ENCODE data around the gene DRC7.

DRC7 gene

GRCh38 chr16:57721356-57722209, 27.0 kb downstream of the DRC7 start:
- DNase-seq (ENCODE audit: extremely low spot score), result no peak
- ChIA-PET CTCF (no interaction called here), POLR2A (interaction anchor here (0.7 kb wide), 1 partner anchor 13 kb away, joined by 3 read pairs; no protein-coding TSS in a partner anchor)
- TF ChIP-seq HDGF (IDR thresholded peaks at IDR 0.05; ENCODE audit: borderline replicate concordance), result no peak
- TF ChIP-seq ELF4 (IDR thresholded peaks at IDR 0.05), result no peak

DNA sequence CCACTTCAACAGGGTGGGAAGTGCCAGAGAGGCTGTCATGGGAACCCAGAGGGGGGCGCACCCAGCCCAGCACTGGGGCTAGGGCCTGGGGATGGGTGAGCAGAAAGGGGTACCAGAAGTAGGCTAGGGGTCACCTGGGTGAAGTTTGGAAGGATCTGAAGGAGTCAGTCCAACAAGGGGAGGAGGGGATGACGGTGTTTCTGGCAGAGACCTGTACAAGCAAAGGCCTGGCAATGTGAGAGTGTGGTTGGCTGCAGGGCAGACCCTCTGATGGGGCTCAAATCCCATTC, 27.5 kb downstream of the DRC7 start:
- DNase-seq (ENCODE audit: extremely low spot score), result no peak
- POLR2A ChIA-PET, result interaction anchor here (1.6 kb wide), 1 partner anchor 13 kb away, joined by 7 read pairs; the partner anchor contains the start of gene KATNB1
- no peak for TF ChIP-seq ZNF384 (IDR thresholded peaks at IDR 0.05)
- TF ChIP-seq NFRKB (IDR thresholded peaks at IDR 0.05), result no peak
- TF ChIP-seq FOXM1 (IDR thresholded peaks at IDR 0.05; ENCODE audit: borderline replicate concordance), result no peak
- TF ChIP-seq ELF4 (IDR thresholded peaks at IDR 0.05), result no peak
- no peak for TF ChIP-seq SP1 (IDR thresholded peaks at IDR 0.05)
- no peak for TF ChIP-seq L3MBTL2 (conservative IDR thresholded peaks at IDR 0.05)
- CTCF ChIA-PET, result no interaction called here

DNA sequence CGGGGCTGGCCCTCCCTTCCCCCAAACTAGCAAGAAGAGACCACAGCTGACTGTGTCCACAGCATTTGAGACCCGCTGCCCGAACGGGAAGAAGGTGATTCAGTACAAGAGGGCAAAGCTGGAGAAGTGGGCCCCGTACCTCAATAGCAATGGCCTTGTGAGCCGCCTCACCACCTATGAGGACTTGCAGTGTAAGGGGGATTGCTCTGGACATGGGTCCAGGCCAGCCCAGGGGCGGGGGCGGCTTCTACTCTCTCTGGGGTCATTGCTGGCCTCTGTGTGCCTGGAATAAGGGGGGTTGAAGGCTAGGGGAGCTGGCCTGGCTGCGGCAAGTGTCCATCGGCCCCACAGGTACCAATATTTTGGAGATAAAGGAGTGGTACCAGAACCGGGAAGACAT, 28.0 kb downstream of the DRC7 start:
- TF ChIP-seq FOXK2 (IDR thresholded peaks at IDR 0.05), result no peak
- TF ChIP-seq HDGF (IDR thresholded peaks at IDR 0.05; ENCODE audit: borderline replicate concordance), result no peak
- no peak for TF ChIP-seq NFRKB (IDR thresholded peaks at IDR 0.05)
- TF ChIP-seq CTBP1 (IDR thresholded peaks at IDR 0.05; ENCODE audit: borderline replicate concordance), result no peak
- no peak for TF ChIP-seq ZNF384 (IDR thresholded peaks at IDR 0.05)
- TF ChIP-seq, protein P1, sequence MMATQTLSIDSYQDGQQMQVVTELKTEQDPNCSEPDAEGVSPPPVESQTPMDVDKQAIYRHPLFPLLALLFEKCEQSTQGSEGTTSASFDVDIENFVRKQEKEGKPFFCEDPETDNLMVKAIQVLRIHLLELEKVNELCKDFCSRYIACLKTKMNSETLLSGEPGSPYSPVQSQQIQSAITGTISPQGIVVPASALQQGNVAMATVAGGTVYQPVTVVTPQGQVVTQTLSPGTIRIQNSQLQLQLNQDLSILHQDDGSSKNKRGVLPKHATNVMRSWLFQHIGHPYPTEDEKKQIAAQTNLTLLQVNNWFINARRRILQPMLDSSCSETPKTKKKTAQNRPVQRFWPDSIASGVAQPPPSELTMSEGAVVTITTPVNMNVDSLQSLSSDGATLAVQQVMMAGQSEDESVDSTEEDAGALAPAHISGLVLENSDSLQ (IDR thresholded peaks at IDR 0.05), result no peak
- no peak for TF ChIP-seq ELF4 (IDR thresholded peaks at IDR 0.05)
- no peak for TF ChIP-seq LEF1 (IDR thresholded peaks at IDR 0.05; ENCODE audit: borderline replicate concordance)
- no peak for TF ChIP-seq FOXM1 (IDR thresholded peaks at IDR 0.05; ENCODE audit: borderline replicate concordance)
- ChIA-PET CTCF (interaction anchor here (0.6 to 0.7 kb wide), 4 partner anchors 14 to 176 kb away, joined by 3 to 4 read pairs (median 3); no protein-coding TSS in a partner anchor), POLR2A (interaction anchor here (1.6 kb wide), 1 partner anchor 13 kb away, joined by 7 read pairs; the partner anchor contains the start of gene KATNB1)
- no peak for DNase-seq (ENCODE audit: extremely low spot score)

DNA sequence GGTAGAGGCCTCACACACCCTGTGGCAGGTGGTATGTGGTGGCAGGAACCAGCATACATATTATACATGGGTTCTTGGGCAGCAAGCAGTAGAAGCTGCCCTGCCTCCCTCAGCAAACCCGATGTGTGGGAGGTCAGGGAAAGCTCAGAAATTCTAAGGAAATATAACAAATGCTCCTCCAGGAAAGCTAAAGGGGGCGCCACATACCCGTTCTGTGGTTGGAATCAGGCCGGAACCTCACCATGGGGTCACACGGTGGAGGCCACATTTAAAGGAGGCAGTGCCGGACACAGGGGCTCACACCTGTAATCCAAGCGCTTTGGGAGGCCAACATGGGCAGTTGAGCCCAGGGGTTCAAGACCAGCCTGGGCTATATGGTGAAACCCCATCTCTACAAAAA, 28.6 kb downstream of the DRC7 start:
- no peak for TF ChIP-seq L3MBTL2 (conservative IDR thresholded peaks at IDR 0.05)
- no peak for TF ChIP-seq ARNT (IDR thresholded peaks at IDR 0.05)
- no peak for TF ChIP-seq CTBP1 (IDR thresholded peaks at IDR 0.05; ENCODE audit: borderline replicate concordance)
- no peak for TF ChIP-seq TARDBP (IDR thresholded peaks at IDR 0.05)
- no peak for TF ChIP-seq FOXA1 (IDR thresholded peaks at IDR 0.05)
- no peak for TF ChIP-seq ELF4 (IDR thresholded peaks at IDR 0.05)
- no peak for TF ChIP-seq HDGF (IDR thresholded peaks at IDR 0.05; ENCODE audit: borderline replicate concordance)
- no peak for TF ChIP-seq NFRKB (IDR thresholded peaks at IDR 0.05)
- no peak for TF ChIP-seq SUZ12 (IDR thresholded peaks at IDR 0.05)
- TF ChIP-seq BHLHE40 (IDR thresholded peaks at IDR 0.05; ENCODE audit: borderline replicate concordance), result no peak
- TF ChIP-seq FOXK2 (IDR thresholded peaks at IDR 0.05), result no peak
- no peak for TF ChIP-seq ZNF384 (IDR thresholded peaks at IDR 0.05)
- TF ChIP-seq FOXM1 (IDR thresholded peaks at IDR 0.05; ENCODE audit: borderline replicate concordance), result no peak
- no peak for TF ChIP-seq SP1 (IDR thresholded peaks at IDR 0.05)
- no peak for TF ChIP-seq LEF1 (IDR thresholded peaks at IDR 0.05; ENCODE audit: borderline replicate concordance)
- TF ChIP-seq, protein P1 (IDR thresholded peaks at IDR 0.05), result no peak
- POLR2A ChIA-PET, result interaction anchor here (1.6 kb wide), 1 partner anchor 12 kb away, joined by 7 read pairs; the partner anchor contains the start of gene KATNB1
- CTCF ChIA-PET, result interaction anchor here (0.5 to 0.7 kb wide), 5 partner anchors 14 to 175 kb away, joined by 3 to 4 read pairs (median 3); no protein-coding TSS in a partner anchor
- DNase-seq (ENCODE audit: extremely low spot score), result peak; percentile 42

DNA sequence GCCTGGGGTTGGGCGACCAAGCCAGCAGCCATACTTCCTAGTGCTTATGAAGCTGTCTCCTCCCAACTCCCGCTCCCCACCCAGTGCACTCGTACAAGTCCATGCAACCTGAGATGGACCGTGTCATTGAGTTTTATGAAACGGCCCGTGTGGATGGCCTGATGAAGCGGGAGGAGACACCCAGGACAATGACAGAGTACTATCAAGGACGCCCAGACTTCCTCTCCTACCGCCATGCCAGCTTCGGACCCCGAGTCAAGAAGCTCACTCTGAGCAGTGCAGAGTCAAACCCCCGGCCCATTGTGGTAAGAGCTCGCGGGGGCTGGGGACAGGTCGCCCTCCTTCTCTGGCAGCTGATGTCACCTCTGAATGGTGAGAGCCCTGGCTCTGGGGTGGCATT, 29.9 kb downstream of the DRC7 start:
- ChIA-PET CTCF (no interaction called here), POLR2A (no interaction called here)
- DNase-seq (ENCODE audit: extremely low spot score), result no peak
- TF ChIP-seq LEF1 (IDR thresholded peaks at IDR 0.05; ENCODE audit: borderline replicate concordance) (no peak), ZNF384 (IDR thresholded peaks at IDR 0.05) (no peak), BHLHE40 (IDR thresholded peaks at IDR 0.05; ENCODE audit: borderline replicate concordance) (no peak), FOXM1 (IDR thresholded peaks at IDR 0.05; ENCODE audit: borderline replicate concordance) (no peak), ELF4 (IDR thresholded peaks at IDR 0.05) (no peak), NFRKB (IDR thresholded peaks at IDR 0.05) (no peak)
- TF ChIP-seq, protein P1 (IDR thresholded peaks at IDR 0.05), result no peak

DNA sequence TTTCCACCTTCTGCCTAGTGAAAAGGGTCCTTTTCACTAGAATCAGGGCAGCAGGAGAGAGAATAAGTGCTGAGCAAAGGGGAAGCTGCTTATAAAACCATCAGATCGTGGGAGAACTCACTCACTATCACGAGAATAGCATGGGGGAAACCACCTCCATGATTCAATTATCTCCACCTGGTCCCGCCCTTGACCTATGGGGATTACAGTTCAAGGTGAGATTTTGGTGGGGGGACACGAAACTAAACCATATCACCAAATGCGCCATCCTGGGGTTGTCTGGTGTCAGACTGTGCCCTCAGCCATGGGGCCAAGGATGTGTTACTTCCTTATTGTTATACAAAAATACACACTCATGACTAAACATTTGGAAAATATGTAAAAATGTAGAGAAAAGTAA, 30.5 kb downstream of the DRC7 start:
- TF ChIP-seq ARNT (IDR thresholded peaks at IDR 0.05) (no peak), LEF1 (IDR thresholded peaks at IDR 0.05; ENCODE audit: borderline replicate concordance) (no peak), BHLHE40 (IDR thresholded peaks at IDR 0.05; ENCODE audit: borderline replicate concordance) (no peak), NFRKB (IDR thresholded peaks at IDR 0.05) (no peak), ELF4 (IDR thresholded peaks at IDR 0.05) (no peak), TARDBP (IDR thresholded peaks at IDR 0.05) (no peak), FOXA1 (IDR thresholded peaks at IDR 0.05) (no peak), CTBP1 (IDR thresholded peaks at IDR 0.05; ENCODE audit: borderline replicate concordance) (no peak), L3MBTL2 (conservative IDR thresholded peaks at IDR 0.05) (no peak), FOXK2 (IDR thresholded peaks at IDR 0.05) (no peak), FOXM1 (IDR thresholded peaks at IDR 0.05; ENCODE audit: borderline replicate concordance) (no peak), HDGF (IDR thresholded peaks at IDR 0.05; ENCODE audit: borderline replicate concordance) (no peak), SUZ12 (IDR thresholded peaks at IDR 0.05) (no peak), ZNF384 (IDR thresholded peaks at IDR 0.05) (no peak), SP1 (IDR thresholded peaks at IDR 0.05) (no peak)
- TF ChIP-seq, protein P1 (IDR thresholded peaks at IDR 0.05), result no peak
- CTCF ChIA-PET, result no interaction called here
- no peak for DNase-seq (ENCODE audit: extremely low spot score)
- POLR2A ChIA-PET, result interaction anchor here (2.2 kb wide), 1 partner anchor 10 kb away, joined by 13 read pairs; the partner anchor contains the start of gene KATNB1
